GM19023 (cell line): ENCODE data around the gene IFT81.
"Not testable (repeated sequence)": the region's sequence is repeated elsewhere in the genome, so short reads cannot be mapped to it uniquely, and the experiment has no call there.

ENCODE experiments used
- ATAC-seq: cut with Tn5 transposase; IDR thresholded peaks from one replicate; pipeline ENCODE4 v1.9.1; 2021; ENCODE audit warnings: mild to moderate bottlenecking, moderate library complexity; ENCODE audit not compliant: unreplicated experiment

IFT81 gene

DNA sequence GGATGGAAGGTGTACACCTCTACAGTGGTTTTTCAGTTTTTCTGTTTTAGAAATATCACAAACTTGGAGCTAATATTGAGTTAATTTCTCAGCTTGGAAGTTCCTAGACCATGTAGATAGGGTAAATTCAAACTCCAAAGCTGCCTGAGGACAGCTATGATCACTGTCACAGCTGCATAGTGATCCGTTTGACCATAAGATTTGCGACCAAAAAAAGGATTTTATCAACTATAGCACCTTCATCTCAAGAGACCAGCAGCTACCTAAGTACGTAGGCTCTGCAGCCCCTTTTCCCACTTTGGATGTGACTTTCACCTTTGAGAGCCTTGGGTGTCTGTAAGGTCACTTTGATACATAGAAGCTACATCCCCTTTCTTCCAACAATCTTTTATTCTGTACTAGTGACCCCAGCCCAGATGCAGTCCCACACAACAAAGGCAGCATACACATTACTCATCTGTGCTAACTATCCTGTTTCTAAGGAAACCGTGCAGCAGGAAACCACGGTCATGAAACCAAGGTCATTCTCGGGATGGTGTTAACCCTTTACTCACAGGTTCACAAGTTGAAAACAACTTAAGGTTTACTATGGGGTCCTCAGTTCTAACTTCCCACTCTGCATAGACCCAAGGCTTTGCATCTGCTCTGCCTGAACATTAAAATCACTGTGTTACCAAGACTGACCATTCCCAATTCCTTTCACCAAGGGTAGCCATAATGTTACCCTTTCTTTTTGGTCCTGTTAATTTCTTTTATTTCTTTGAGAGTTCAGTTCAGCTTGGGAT lies 75.4 kb downstream of the IFT81 start:
- ATAC-seq = no peak

- no peak for ATAC-seq
These were observed 75.9 kb downstream of the IFT81 start for GRCh38 chr12:110200124-110200417.

DNA sequence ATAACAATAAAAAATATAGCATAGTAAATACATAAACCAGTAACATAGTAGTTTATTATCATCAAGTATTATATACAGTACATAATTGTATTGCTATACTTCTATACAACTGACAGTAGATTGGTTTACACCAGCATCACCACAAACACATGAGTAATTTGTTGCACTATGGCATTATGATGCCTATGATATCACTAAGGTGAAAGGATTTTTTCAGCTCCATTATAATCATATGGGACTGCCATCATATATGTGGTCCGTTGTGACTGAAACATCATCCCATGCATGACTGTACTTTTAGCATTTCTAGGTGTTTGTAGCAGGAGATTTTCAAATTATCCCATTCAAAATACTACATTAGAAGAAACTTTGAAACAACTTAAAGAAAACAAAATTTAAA lies 77.8 kb downstream of the IFT81 start:
- no peak for ATAC-seq

GRCh38 chr12:110203546-110203945 lies 79.4 kb downstream of the IFT81 start:
- no peak for ATAC-seq

DNA sequence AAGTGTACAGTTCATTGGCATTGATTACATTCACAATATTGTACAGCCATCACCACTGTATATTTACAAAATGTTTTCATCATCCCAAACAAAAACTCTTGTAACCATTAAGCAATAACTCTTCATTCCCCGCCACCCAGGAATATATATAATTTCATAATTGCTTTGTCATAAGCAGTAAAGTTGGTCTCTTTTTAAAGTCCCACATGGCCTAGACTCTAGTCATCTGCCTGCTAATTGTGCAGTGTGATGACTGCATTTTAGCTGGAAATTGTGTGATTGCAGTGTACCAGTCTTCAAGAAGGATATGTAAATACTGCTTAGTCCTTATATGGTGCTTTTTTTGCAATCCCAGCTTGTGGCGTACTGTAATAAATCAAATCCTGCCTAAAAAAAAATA lies 81.8 kb downstream of the IFT81 start:
- no peak for ATAC-seq

DNA sequence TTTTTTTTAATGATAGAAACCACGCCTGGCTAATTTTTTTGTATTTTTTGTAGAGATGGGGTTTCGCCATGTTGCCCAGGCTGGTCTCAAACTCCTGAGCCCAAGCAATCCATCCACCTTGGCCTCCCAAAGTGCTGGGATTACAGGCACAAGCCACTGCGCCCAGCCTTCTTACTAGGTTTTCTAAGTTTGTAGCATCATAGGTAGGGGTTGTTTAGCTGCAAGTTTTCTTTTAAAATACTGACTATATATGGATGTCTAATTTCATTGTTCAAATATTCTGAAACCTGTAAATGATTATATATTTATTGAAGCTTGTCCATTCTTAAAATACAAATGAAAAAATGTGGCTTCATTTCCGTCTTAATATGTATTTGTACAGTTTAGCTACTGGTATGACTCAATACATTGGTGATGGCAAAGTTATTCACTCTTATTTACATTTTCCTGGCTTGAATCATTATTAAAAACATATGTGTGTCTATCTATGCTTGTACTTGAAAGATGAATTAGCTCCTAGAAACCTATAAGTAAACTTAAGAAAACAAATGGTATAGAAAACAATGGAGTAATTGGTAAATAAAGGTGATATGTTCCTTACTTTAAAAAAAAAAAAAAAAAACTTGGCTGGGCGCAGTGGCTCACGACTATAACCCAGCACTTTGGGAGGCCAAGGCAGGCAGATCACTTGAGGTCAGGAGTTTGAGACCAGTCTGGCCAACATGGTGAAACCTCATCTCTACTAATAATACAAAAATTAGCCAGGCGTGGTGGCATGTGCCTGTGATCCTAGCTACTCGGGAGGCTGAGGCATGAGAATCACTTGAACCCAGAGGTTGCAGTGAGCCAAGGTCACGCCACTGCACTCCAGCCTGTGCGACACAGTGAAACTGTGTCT lies 87.7 kb downstream of the IFT81 start:
- ATAC-seq = not testable (repeated sequence)

DNA sequence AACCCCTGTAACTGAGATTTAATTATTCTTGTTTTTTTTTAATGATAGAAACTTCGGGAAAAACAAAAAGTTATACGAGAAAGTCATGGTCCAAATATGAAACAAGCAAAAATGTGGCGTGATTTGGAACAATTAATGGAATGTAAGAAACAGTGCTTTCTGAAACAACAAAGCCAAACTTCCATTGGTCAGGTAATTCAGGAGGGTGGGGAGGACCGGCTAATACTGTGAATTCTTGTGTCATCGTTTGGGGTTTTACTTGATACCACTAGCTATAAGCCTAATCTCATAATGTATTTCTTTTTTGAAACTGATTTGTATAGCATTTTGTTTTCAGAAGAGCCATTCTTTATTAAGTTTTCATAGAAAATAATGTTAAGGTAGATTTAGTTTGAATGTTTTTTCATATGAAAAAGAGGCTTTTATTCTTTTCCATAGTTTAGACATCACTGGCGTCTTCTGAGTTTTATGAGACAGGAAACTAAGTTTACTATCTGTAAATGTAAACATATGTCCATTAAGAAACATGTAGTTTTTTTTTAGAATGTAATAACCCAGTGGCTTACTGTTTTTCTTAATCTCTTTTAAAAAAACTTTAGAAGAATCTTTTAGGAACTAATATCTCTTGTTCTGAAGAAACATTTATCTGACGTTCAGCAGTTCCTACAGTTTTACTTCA lies 94.0 kb downstream of the IFT81 start:
- ATAC-seq = no peak

DNA sequence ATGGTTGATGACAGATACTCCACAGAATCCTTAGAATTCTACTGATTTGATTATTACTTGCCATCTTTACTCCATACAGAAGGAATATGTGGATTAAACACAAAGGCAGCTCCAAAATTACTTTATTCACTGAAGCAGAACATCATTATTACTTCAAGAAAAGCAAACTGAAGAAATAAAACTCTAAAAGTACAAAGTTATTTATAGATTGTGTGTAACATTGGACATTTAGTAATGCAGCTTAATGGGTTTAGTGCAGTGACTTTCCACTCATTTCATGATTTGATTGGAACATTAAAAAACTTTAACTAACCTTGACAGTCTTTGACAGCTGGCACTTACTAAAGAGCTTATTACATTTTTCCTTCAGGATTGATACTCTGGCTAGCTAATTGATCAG lies 97.9 kb downstream of the IFT81 start:
- no peak for ATAC-seq

DNA sequence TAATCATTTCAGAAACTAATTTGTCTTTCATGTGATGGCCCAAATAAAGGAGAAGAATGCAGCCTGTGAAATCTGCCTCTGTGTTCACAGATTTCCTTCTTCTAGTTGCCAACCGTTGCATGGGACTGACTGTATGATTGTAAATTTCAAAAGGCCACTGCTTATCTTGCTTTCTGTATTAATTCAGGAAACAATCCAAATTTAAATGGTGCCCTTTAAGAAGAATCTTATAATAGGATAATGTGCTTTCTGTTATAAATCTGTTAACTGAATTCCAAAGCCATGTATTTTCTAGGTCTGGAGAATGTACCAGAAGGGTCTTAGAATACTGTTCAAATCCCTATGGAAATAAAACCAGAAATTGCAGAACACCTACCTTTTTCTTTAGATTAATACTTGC lies 98.3 kb downstream of the IFT81 start:
- no peak for ATAC-seq

GRCh38 chr12:110223777-110224378 lies 99.7 kb downstream of the IFT81 start:
- no peak for ATAC-seq

- no peak for ATAC-seq
These were observed 100.5 kb downstream of the IFT81 start for GRCh38 chr12:110224379-110225304.

DNA sequence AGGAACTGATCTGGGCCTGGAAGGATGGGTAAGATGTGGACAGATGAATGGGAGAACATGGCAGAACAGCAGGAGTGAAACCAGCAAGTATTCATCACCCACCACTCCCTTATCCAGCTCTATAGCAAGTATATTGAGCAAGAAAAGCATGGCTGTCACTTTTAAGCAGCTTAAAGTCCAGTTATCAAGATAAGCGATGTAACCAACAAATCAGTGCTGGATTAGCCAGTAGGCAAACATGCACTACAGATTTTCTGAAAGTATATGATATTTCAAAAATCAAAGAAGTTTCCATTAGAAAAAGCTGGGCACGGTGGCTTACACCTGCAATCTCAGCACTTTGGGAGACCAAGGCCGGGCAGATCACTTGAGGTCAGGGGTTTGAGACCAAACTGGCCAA lies 103.0 kb downstream of the IFT81 start:
- ATAC-seq = no peak

- ATAC-seq = not testable (repeated sequence)
These were observed 104.2 kb downstream of the IFT81 start for GRCh38 chr12:110228348-110228747.

- ATAC-seq = no peak
These were observed 104.6 kb downstream of the IFT81 start for GRCh38 chr12:110228756-110229155.

GRCh38 chr12:110229409-110229808 lies 105.3 kb downstream of the IFT81 start:
- ATAC-seq = no peak

GRCh38 chr12:110230655-110231054 lies 106.5 kb downstream of the IFT81 start:
- no peak for ATAC-seq

DNA sequence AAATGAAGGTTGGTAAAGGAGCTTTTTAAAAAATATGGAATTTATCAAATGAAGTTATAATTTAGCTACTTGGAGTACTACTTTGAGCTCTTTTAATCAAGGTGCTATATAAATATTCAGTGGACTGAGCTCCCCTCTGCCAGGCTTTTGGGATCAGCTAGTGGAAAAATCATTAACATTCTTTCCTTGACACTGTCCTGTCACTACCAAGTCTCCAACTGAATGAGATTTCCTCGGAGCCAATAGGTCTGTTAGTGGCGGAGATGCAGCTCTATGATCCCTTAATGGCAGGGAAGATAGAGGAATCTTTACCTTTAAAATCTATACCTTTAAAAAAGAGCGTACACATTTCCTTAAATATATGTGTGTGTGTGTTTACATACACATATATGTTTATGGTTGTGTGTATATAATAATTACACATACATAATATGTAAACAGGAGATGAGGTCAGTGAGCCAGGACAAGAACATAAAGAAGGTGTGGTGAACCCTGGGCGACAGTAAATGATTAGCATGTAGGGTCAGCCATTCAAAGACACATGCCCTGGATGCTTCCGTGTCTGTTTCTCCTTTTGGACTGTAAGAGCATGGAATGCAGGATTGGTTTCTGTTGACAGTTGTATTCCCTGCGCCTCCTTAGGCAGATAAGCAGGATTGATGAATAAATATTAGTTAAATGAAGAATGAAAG lies 109.2 kb downstream of the IFT81 start:
- ATAC-seq = no peak

DNA sequence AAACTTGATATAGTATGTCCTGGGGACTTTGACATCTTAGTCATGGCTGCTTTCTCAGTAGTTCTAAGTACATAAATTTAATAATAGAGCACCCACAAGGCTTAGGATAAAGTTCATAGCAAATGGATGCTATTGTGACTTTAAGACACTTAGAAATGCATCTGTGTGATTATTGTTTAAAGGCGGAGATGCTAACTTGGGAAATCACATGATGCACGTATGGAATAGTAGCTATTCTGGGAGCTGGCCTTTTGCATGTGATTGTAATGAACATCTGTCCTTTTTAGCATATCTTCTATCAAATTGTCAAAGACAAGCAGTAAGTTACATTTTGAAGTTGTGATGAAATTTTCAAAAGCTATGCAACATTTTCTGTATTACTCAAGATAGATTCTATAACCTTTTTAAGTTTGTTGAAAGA lies 110.2 kb downstream of the IFT81 start:
- ATAC-seq = no peak

DNA sequence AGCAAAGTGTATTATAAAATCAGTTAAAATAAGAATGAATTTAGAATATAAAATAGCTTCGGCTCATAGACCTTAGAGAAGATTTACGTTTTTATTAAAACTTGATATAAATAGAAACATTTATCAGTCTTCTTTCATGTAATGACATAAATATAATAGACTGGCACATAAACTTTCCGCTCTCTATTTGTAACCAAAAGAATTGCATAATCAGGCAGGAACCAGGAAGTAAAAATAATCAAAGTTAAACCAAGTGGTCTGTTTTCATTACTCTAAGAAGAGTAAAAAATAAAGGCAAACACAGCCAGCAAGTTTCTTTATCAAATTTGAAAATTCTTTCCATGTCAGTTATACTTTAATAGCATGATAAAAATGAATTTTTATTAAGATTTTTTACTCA lies 110.6 kb downstream of the IFT81 start:
- no peak for ATAC-seq

- ATAC-seq = no peak
These were observed 111.2 kb downstream of the IFT81 start for GRCh38 chr12:110235383-110235782.
